C4-2B (cell line): ENCODE data around the gene FBXW11.

Source experiments
- CTCF ChIP-seq: fragments of 450-650 bp; conservative IDR thresholded peaks from 2 replicates; pipeline ENCODE4 v1.5.1; 2017; ENCODE audit warnings: mild to moderate bottlenecking
- ZFX ChIP-seq: fragments of 450-650 bp; IDR thresholded peaks from 2 replicates; pipeline ENCODE4 v1.6.1; 2017

GRCh38 chr5:171957591-171958251 lies 48.7 kb downstream of the FBXW11 start:
- TF ChIP-seq CTCF (no peak), ZFX (no peak)
